ENCODE data around the gene DIAPH1.

DIAPH1 gene

DNA sequence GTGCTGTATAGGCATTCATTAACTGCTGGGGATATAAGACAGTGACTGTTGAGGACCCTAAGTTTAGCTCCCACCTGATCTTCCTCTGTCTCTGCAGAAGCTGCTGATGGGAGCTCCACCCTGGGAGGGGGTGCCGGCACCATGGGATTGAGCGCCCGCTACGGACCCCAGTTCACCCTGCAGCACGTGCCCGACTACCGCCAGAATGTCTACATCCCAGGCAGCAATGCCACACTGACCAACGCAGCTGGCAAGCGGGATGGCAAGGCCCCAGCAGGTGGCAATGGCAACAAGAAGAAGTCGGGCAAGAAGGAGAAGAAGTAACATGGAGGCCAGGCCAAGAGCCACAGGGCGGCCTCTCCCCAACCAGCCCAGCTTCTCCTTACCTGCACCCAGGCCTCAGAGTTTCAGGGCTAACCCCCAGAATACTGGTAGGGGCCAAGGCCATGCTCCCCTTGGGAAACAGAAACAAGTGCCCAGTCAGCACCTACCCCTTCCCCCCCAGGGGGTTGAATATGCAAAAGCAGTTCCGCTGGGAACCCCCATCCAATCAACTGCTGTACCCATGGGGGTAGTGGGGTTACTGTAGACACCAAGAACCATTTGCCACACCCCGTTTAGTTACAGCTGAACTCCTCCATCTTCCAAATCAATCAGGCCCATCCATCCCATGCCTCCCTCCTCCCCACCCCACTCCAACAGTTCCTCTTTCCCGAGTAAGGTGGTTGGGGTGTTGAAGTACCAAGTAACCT, 107.8 kb downstream of the DIAPH1 start:
- no peak for DNase-seq (ENCODE audit: insufficient read length, low spot score)
- no peak for FAIRE-seq

DNA sequence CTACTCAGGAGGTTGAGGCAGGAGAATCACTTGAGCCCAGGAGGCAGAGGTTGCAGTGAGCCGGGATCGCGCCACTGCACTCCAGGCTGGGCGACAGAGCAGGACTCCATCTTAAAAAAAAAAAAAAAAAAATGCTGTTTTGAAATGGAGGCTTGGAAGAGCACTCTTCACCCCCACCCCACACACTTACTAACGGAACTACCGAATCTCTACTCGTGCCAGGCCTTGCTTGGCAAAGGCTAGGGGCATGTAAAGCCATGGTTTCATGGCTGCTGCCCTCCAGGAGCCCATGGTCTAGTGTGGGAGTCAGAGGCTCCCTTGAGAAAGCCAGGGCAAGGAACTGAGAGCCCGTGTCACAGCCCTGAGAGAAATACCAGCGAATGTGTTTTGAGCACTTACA, 108.6 kb downstream of the DIAPH1 start:
- no peak for FAIRE-seq
- DNase-seq (ENCODE audit: insufficient read length, low spot score), result no peak

DNA sequence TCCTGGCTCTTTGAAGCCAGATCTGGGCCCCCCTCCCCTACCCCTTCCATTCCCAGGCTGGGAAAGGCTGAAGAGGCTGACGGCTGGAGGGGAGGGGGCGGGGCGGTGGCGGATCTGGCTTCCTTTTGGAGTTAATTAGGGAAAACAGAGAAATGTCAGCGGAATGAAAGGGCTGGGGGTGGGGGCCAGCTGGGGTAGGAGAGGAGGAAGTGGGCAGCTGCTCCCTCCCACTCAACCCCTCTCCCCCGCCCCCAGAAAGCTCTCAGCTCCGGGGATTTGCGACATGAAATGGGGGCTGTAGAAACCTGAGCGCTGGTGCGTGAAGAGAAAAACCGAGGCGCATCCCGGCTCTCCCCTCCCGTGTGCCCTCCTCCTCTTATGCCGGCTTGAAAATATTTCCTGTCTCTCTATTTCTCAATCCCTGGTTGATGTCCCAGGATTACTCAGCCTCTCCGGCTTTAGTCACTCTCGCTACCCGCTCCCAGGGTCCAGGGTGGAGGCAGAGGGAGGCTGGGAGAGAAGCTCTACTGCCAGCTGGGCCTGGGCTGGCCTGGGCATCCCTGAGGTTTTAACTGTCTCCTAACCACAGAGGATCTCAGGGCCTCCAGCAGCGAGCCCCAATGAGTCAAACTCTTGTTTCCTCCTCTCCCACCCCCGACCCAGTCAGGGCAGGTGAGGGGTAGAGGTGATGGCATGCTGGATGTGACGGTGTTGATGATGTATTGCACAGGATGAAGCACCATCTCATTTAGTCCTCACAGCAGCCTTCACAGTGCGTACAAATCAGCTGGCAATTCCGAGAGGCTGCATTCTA, 109.8 kb downstream of the DIAPH1 start:
- FAIRE-seq (peak; percentile 42), DNase-seq (ENCODE audit: insufficient read length, low spot score) (peak; percentile 78)

DNA sequence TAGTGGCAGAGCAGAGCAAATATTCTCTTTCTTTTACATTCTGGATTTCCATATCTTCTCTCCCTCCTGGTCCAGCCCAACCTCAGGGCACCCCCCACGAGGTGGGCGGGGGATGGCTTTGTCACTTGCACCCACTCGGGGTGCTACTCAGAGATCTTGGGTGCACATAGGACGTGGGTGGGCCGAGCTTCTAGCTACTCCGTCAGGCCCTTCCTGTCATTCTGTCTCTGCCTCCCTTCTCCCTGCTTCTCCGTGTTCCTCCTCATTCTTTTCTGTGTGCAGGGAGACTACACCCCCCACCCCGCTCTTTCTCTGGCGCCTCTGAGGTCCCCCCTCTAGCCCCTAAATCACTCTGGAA, 110.4 kb downstream of the DIAPH1 start:
- DNase-seq (ENCODE audit: insufficient read length, low spot score) (no peak), FAIRE-seq (peak; percentile 4)

DNA sequence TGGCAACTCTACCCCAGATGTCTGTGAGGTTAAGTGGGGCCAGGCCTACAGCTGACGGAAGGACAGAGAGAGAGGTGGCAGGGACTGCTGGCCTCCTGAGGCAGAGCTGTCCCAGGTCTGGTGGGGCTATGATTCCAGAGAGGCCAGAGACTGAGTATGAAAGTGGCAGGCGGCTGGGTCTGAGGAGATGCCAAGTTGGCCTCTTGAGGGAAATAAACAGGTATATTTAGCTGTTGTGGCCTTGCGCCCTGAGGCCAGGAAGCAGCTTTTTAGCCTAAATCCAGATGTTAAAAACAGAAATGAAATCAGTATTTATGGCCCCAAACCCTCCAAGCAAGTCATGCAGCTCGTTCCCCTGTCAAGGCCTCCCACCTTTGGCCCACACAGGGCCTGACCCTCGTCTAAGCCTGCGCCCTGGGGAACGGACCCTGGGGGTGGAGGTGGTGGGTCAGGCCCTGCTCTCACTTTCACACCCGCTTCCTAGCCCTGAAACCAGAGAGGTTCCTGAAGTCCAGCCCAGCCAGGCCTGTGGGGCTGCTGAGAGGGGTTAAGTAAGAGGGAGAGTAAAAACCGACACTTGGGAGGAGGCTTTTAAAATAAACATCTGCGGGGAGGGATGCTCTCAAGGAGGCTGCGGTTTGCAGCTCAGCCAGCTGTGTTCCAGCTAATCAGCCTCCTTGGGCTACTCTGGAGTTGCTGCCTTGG, 111.3 kb downstream of the DIAPH1 start:
- DNase-seq (ENCODE audit: insufficient read length, low spot score) (no peak), FAIRE-seq (peak; percentile 33)

DNA sequence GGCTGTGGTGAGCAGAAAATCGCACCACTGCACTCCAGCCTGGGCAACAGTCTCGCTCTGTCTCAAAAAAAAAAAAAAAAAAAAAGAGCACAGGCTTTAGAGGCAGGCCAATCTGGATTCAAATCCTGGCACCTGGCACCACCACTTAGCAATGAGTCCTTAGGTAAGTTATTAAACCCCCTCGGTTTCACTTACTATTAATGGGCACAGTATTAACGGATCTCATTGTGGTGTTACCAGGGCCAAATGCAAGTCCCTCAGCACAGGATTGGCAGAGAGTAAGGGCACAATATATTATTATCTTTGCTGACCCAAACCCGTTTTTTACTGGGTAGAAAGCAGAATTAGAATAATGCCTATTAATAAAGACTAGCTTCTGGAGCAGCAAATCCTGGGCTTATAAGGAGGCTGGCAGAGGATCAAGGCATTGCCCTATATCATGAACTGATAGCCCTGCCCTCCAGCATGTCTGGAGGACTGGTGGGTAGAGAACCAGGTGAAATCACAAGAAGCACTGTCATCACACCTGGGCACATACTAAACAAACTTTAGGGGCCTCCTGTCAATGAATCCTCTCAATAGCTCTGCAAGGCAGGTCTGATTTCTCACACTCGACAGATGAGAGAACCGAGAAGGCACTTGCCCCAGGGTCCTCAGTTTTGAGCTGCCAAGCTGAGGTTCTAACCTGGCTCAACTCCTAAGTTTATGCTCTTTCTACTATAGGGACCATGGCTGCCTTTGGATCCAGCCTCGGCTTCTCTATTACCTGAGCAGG, 112.2 kb downstream of the DIAPH1 start:
- FAIRE-seq, result no peak

DNA sequence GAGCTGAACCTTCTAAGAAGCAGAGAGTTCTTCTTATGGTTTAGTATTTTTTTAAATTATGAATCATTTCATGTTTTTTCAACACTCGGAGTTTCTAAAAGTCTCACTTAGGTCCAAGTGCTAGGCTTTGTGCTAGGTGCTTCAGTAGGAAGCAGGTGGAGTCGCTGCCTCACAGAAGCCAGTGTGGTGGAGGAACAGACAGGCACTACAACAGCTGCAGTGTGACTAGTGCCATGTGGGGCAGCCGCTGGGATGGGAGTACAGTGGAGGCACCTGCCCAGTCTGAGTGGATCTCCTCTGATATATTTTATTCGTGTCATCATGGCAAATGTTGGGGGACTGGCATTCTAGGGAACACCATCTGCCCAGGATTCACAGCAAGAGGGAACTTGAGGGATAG, 114.6 kb downstream of the DIAPH1 start:
- no peak for DNase-seq (ENCODE audit: insufficient read length, low spot score)
- FAIRE-seq, result no peak

More for the DNA sequence above, 112.2 kb downstream of the DIAPH1 start:
- DNase-seq (ENCODE audit: insufficient read length, low spot score), result no peak

DNA sequence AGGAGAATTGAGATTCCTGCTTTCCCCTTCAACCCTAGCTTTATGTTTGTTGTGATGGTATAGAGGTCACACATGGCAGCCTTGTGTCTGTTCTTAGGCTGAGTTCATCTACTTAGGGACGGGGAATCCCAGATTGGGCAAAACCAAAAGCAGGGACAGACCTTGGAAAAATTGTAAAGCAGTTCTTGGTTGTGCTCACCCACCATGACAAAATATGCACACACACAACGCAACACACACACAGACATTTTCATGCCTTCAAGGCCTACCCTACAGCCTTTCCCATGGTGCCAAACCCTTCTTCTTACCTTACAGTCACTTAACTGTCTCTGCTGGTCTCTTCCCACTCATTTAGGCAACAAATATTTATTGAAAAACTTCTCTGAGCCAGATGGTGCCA, 115.1 kb downstream of the DIAPH1 start:
- FAIRE-seq (no peak), DNase-seq (ENCODE audit: insufficient read length, low spot score) (no peak)

DNA sequence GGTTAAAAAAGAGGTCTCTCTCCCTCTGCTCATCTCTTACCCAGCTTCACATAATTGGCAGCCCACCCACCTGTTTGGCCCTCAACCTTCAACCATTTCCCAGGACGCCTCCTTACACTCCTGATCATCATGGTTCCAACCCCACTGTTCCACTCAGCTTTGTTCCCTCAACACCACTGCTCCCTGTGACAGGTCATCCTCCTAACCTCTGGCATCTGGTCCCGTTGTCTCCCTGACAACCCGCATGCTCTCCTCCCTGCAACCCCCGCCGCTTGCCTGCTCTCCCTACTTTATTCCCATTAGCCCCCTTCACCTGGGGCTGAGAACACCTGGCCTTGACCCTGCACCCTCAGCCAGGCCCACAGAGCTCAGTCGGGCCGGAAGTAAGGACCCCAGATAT, 117.0 kb downstream of the DIAPH1 start:
- DNase-seq (ENCODE audit: insufficient read length, low spot score), result no peak

DNA sequence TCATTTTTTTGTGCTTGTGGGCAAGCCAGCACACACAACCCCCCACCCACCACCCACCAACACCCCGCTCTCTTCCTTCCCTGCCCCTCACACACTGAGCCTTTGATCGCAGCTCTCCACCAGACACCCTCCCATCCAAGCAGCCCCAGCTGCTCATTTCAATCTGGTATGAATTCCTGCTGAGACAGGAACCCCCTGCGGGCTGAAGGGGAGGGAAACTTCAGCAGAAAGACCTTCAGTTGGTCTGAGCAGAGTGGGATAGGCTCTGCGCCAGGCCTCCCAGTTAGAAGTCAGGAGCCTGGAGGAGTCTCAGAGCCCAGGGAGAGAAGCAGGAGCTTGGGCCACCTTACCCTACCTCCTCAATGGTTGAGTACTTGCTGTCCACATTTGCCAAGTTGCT, 122.8 kb downstream of the DIAPH1 start:
- DNase-seq (ENCODE audit: insufficient read length, low spot score), result no peak
- no peak for FAIRE-seq

More for the DNA sequence above, 117.0 kb downstream of the DIAPH1 start:
- FAIRE-seq, result no peak

DNA sequence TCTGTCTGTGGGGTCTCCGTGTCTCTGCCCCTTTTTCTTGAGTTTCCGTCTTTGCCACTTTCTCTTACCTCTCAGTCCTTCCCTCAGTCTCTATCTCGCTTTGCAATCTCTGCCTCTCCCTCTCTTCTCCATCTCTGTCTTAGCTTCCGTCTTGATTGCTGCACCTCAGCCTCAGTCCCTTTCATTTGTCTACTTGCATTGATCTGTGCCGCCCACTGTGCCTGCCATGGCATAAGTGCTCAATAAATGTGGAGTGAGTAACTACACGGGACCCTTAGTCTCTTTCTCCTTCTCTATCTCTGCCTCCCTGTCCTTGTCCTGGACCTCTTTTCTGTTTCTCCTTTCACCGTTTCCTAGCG, 123.4 kb downstream of the DIAPH1 start:
- FAIRE-seq (no peak), DNase-seq (ENCODE audit: insufficient read length, low spot score) (no peak)

DNA sequence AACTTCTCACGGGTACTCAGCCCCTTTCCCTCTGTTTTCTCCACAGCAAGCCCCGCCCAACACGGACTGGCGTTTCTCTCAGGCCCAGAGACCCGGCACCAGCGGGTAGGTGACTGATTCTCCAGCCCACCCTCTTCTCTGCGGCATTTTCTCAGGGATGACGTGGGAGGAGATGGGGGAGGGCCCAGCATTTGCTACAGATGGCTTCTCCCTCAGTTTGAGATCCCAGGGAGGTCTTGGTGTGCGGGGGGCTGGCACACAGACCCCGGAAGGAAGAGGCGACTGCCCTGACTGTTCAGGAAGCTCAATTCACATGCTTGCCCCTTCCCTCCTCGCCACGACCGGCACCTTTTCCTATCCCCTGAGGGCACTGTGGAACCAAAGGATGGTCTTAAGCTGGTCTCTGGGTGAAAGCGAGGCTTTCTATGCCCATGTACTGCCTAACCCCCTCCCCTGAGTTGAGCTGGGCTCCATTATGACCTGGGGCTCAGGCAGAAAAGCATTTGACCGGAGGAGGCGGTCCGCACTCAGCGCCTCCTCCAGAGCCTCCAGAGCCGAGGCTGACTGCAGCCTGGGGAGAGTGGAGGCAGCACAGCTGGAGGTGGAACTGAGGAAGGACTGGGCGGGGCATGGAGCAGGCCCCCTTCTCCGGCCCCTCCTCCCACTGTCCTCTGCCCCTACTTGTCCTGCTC, 123.9 kb downstream of the DIAPH1 start:
- no peak for FAIRE-seq
- no peak for DNase-seq (ENCODE audit: insufficient read length, low spot score)

DNA sequence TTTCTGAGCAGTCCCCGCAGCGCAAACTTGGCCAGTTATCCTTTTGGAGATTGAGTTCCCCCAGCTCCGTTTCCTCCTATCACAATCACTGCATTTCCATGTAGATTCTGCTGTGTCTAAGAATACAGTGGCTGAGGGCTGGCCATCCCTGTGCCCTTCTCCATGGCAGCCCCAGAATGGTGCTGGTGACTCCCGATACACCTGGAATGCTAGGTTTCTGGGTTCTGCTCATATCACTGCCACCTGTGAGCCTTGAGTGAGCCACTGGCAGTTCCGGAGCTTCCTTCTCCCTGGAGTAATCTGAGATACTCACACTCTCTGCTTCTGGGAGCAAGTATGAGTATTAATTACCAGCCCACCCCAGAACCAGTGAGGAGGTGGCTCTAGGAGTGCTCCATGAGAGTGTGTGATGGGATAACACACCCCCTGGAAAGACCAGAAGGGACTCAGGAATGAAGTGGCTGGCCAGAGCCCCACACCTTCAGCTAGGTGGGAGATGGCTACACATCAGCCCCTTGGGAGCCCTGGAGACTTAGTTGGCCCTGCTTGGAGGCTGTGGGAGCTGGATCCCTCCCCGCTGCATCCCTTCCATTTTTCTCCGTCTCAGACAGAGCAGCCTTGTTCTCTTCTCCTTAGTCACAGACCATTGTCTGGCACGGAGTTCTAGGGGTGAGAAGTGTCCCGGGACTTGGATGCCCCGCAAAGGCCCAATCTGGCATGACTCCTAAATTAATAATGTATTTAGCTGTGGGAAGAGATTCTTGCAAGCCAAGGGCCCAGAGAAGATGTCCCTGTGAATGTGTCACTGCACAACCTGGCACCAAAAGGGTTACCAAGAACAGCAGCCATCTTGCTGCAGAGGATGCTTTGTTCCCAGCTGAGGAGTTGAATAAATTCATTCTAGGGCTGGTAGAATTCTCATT, 125.0 kb downstream of the DIAPH1 start:
- no peak for DNase-seq (ENCODE audit: insufficient read length, low spot score)
- FAIRE-seq, result no peak

DNA sequence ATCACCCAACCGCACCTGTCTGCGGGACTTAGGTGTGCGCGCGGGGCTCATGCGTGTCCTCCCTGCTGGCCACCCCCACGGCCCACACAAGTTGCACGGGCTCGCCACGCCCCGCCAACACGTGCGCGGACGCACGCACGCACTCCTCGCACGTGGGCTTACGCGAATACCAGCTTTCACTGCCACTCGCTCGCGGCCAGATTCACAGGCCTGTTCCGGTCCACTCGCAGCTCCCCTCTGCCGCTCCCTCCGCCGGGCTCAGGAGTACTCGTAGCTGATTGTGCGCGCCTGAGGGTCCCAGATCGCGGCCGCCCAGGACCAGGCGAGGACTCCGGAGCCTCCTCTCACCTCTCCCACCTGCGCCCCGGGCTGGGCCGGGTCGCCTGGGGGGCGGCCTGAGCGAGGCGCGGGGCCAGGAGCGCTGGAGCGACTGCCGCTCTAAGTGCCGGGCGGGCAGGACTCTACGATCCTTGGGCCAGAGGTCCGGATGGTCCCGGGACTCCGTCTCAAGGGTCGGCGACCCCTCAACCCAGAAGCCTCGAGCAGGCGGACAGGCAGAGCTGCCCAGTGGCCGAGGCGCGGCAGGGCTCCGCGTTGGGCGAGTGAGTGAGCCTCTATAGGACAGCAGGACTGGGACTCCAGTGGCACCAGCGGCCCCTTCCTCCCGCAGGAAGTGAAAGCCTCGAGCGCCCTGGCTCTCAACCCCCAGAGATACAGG, 126.5 kb downstream of the DIAPH1 start:
- no peak for FAIRE-seq
- DNase-seq (ENCODE audit: insufficient read length, low spot score), result no peak

DNA sequence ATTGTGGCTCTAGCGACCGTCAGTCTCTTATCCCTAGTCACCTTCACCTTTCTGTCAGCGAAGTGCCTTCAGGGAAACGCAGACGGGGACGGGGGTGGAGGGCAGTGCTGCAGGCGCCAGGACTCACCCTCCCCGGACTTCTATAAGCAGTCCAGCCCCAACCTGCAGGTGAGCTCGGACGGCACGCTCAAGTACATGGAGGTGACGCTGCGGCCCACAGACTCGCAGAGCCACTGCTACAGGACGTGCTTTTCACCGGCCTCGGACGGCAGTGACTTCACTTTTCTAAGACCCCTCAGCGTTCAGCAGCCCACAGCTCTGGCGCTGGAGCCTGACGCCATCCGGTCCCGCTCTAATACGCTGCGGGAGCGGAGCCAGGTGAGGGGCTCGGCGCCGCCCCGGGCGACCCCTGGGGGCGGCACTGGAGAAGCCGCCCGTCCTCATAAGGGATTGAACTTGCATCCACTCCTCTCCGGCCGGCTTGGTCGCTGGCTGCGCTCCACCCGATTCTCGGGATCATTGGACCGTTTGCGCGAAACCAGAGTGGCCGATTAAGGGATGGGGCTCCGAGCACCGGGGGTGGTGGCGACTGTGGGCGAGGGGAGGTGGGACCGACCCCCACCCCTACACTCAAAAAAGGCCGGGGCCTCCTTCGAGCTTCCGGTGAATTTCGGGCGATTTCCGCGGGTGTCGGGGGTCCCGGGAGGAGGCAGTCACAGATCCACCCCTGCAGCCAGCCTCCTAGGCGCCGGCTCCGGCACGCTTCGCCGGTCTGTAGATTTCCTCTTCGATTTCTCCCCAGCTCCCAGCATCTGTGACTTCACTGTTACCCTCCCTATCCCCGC, 127.3 kb downstream of the DIAPH1 start:
- DNase-seq (ENCODE audit: insufficient read length, low spot score), result no peak
- no peak for FAIRE-seq

DNA sequence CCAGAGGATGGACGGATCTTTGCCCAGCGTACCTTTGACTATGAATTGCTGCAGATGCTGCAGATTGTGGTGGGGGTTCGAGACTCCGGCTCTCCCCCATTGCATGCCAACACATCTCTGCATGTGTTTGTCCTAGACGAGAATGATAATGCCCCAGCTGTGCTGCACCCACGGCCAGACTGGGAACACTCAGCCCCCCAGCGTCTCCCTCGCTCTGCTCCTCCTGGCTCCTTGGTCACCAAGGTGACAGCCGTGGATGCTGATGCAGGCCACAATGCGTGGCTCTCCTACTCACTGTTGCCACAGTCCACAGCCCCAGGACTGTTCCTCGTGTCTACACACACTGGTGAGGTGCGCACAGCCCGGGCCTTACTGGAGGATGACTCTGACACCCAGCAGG, 128.0 kb downstream of the DIAPH1 start:
- FAIRE-seq (no peak), DNase-seq (ENCODE audit: insufficient read length, low spot score) (no peak)

DNA sequence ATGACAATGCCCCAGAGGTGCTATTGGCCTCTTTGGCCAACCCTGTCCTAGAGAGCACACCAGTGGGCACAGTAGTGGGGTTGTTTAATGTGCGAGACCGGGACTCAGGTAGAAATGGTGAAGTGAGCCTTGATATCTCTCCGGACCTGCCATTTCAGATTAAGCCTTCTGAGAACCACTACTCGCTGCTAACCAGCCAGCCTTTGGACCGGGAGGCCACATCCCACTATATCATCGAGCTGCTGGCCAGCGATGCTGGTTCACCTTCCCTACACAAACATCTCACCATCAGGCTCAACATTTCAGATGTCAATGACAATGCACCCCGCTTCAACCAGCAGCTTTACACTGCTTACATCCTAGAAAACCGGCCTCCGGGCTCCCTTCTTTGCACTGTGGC, 128.5 kb downstream of the DIAPH1 start:
- FAIRE-seq (no peak), DNase-seq (ENCODE audit: insufficient read length, low spot score) (no peak)

DNA sequence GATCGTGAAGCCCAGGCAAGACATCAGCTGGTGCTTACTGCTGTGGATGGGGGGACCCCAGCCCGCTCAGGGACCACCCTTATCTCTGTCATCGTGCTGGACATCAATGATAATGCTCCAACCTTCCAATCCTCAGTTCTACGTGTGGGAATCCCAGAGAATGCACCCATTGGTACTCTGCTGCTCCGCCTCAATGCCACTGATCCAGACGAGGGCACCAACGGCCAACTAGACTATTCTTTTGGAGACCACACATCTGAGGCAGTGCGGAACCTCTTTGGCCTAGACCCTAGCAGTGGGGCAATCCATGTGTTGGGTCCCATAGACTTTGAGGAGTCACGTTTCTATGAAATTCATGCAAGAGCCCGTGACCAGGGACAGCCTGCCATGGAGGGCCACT, 129.0 kb downstream of the DIAPH1 start:
- FAIRE-seq, result no peak

More for the DNA sequence above, 129.0 kb downstream of the DIAPH1 start:
- DNase-seq (ENCODE audit: insufficient read length, low spot score), result no peak

All from HTR-8/SVneo (cell line).